Kidney epithelial cell (primary cell): Measurements from ENCODE around the gene COQ5. TPM values are rescaled to one million over a fixed set of nuclear protein-coding genes. Genes with fewer than 3 reads are reported as not detected.

Experiments
- DNase-seq: peaks from one replicate; pipeline ENCODE4 v3.0.0-alpha.2; 2010; ENCODE audit warnings: low read depth
- H3K27me3 ChIP-seq: 2 replicates; pipeline ENCODE4 v1.6.0; 2011; ENCODE audit warnings: low read length; ENCODE audit not compliant: control insufficient read depth, insufficient read depth
- H3K36me3 ChIP-seq: 2 replicates; pipeline ENCODE4 v1.5.1; 2011; ENCODE audit warnings: low read length; ENCODE audit not compliant: control insufficient read depth, insufficient read depth
- H3K4me3 ChIP-seq: 2 replicates; pipeline ENCODE4 v1.5.1; 2011; ENCODE audit warnings: low read depth, mild to moderate bottlenecking, control low read depth, low read length
- total RNA-seq: library from RNA; depleted of rRNA; stranded (reverse); fragments of >200 nt; gene quantifications from 2 replicates; pipeline ENCODE4 v1.2.3, GENCODE V29; 2015
- TF ChIP-seq, protein P1 (sequence below): IDR thresholded peaks from 2 replicates; pipeline ENCODE4 v1.5.1; 2011; ENCODE audit warnings: mild to moderate bottlenecking, moderate library complexity, low read length, control low read depth, inconsistent platforms; ENCODE audit not compliant: insufficient read depth, poor library complexity, severe bottlenecking

COQ5 gene, protein sequence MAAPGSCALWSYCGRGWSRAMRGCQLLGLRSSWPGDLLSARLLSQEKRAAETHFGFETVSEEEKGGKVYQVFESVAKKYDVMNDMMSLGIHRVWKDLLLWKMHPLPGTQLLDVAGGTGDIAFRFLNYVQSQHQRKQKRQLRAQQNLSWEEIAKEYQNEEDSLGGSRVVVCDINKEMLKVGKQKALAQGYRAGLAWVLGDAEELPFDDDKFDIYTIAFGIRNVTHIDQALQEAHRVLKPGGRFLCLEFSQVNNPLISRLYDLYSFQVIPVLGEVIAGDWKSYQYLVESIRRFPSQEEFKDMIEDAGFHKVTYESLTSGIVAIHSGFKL
- total RNA-seq, result 29.2 and 30.6 TPM in 2 replicates

DNA sequence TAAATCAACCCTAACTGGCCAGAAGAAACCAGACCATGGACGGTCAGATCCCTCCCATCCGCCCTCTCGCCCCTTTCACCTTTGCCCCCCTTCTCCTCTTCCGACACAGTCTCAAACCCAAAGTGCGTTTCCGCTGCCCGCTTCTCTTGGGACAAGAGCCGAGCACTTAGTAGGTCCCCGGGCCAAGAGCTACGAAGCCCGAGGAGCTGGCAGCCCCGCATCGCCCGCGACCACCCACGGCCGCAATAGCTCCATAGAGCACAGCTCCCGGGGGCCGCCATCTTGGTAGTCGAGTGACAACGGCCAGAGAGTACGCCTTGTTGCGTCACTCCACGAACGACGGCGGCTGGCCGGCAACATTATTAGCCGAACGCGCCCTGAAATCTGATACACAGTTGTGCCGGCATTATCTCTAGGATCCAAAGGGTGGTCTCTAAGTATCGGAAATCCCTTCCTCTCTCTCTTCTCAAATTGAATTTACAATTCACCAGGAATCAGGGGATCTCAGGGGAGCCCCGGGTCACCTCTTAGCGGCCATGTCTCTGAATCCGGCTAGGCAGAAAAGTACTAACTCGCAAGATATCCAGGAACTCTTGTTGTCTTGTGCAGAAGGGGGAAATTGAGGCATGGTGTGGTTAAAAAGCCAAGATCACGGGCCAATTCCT is at the start of gene COQ5:
Gene COQ5 (minus strand): TSS at position 298 of the 665 bp plus-strand sequence. CDS start 17 bp downstream, at position 281.
- TF ChIP-seq, protein P1, sequence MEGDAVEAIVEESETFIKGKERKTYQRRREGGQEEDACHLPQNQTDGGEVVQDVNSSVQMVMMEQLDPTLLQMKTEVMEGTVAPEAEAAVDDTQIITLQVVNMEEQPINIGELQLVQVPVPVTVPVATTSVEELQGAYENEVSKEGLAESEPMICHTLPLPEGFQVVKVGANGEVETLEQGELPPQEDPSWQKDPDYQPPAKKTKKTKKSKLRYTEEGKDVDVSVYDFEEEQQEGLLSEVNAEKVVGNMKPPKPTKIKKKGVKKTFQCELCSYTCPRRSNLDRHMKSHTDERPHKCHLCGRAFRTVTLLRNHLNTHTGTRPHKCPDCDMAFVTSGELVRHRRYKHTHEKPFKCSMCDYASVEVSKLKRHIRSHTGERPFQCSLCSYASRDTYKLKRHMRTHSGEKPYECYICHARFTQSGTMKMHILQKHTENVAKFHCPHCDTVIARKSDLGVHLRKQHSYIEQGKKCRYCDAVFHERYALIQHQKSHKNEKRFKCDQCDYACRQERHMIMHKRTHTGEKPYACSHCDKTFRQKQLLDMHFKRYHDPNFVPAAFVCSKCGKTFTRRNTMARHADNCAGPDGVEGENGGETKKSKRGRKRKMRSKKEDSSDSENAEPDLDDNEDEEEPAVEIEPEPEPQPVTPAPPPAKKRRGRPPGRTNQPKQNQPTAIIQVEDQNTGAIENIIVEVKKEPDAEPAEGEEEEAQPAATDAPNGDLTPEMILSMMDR, result no peak
- Histone ChIP-seq H3K27me3 (no peaks in the 10 kb centered on the region), H3K4me3 (peak within 1 kb of the TSS; percentile 98), H3K36me3 (no peaks in the 10 kb centered on the region)
- DNase-seq, result peak; percentile 28

DNA sequence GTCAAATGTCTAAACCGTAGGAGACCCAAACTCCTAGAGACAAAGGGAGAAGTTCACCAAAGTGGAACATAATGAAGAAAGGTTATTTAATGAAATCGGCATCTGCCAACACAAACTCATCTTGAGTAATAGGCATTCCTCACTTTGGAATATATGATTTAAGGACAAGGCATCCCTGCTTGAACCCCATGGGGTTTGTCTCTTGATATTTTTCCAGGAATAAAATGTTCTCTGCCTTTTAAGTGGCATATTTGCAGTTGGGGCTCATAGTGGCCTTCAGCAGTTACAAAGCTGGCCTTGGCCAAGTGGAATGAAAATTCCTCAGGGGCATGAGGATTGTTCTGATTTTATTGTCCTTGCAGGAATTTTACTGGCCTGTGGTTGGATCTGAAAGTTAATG is 45.1 kb upstream of the COQ5 start:
- Histone ChIP-seq H3K36me3 (peaks cover 7% of the 10 kb centered on the region), H3K27me3 (no peaks in the 10 kb centered on the region), H3K4me3 (no peak overlapping the region)
- no peak for DNase-seq
- TF ChIP-seq, protein P1, result no peak

DNA sequence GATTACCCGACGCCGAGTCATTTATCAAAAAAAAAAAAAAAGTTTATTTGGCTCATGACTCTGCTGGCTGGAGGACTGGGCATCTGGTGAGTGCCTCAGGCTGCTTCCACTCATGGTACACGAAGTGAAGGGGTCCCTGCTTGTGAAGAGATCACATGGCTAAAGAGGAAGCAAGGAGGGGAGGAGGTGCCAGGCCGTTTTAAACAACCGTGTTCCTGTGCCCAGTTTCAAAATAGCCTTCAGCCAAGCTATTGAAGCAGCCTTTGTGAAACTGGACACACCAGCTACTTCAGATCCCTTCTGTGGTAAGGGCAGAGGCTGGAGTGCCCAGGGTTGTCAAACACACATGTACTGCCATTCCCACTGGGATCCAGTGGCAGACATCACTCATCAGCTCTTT is 44.6 kb upstream of the COQ5 start:
- DNase-seq, result no peak
- TF ChIP-seq, protein P1, result no peak
- Histone ChIP-seq H3K36me3 (peaks cover 7% of the 10 kb centered on the region), H3K4me3 (no peak overlapping the region), H3K27me3 (no peaks in the 10 kb centered on the region)

DNA sequence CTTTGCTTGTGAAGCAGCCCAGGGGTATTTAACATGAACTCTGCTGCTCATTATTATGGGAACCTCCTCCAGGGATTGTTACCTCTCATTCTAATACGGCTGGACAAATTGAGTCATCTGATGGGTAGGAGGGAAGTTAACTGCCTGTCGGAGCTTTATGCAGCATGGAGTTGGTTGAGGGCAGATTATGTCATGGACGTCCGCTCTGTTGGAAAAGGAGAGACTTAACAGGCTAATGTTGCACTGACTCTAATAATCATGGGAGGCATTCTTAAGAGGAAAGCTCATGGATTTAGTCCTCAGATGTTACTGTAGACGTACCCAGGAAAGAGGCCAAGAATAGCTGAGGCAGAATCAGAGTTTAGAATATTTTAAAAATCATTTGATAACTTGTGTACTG is 42.3 kb upstream of the COQ5 start:
- DNase-seq, result no peak
- peaks cover 5% of the 10 kb centered on the region for H3K36me3 ChIP-seq
- no peaks in the 10 kb centered on the region for H3K27me3 ChIP-seq
- TF ChIP-seq, protein P1, result no peak
- H3K4me3 ChIP-seq, result no peak overlapping the region

DNA sequence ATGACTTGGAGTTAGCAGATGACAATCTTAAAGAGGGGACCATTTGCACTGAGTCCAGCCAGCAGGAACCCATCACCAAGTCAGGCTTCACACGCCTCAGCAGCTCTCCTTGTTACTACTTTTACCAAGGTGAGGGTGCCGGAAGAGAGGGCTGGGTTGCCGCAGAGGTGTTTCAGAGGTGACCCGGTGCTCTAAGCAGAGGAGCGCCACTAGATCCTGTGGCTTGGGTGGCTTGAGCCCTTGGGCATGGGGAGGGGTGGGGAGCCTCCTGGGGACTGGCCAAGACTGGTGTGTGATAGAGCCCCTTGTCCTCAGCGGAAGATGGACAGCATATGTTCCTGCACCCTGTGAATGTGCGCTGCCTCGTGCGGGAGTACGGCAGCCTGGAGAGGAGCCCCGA is 34.5 kb upstream of the COQ5 start:
- no peaks in the 10 kb centered on the region for H3K27me3 ChIP-seq
- no peak overlapping the region for H3K4me3 ChIP-seq
- no peak for DNase-seq
- TF ChIP-seq, protein P1, result no peak
- peaks cover 8% of the 10 kb centered on the region for H3K36me3 ChIP-seq
